ENCODE measurements around the gene PPM1B. TPM values are rescaled to one million over a fixed set of nuclear protein-coding genes. Genes with fewer than 3 reads are reported as not detected.

Gene PPM1B
- total and polyA plus RNA-seq, 2 of the 4 experiments (the other 2 are of a cell fraction), result 13.4 to 14.7 TPM

GRCh38 chr2:44197816-44198215 lies 29.1 kb downstream of the PPM1B start:
- no peak overlapping the region for H4K5ac ChIP-seq (ENCODE audit: low read depth, low read length)
- no peaks in the 10 kb centered on the region for H3K9me3 ChIP-seq (ENCODE audit: control insufficient read depth, insufficient read depth, low read length)
- in situ Hi-C loops (cut with MboI; ENCODE audit: low sequenced_read_pairs) (no loop called here), intact Hi-C loops (cut with micrococcal nuclease) (no loop called here), dilution Hi-C loops (cut with HindIII; ENCODE audit: low sequenced_read_pairs, unreplicated experiment) (no loop called here)
- no peak overlapping the region for H2BK15ac ChIP-seq (ENCODE audit: low read depth, low read length)
- H3K4ac ChIP-seq (ENCODE audit: low read depth, low read length), result no peak overlapping the region
- no peak overlapping the region for H2AFZ ChIP-seq (replicated peaks; ENCODE audit: low read length, poor library complexity)
- DNase-seq (no peak), ATAC-seq (ENCODE audit: low read depth) (no peak)
- no peak overlapping the region for H3K14ac ChIP-seq (replicated peaks; ENCODE audit: low read depth, low read length)
- no TSS peak for BruUV-seq (replicated peaks)
- CTCF ChIA-PET, result no interaction called here
- H3K79me1 ChIP-seq (ENCODE audit: low read depth in 1 of 2, low read length in 2 of 2), result peaks cover 28 to 58% of the 10 kb centered on the region in 2 experiments
- no peak overlapping the region for H3K18ac ChIP-seq (ENCODE audit: low read depth, low read length)
- WGBS, 2 experiments (ENCODE audit: extremely low coverage in 2 of 2, insufficient read length in 1 of 2), result 82% methylated on average over 2 of the region's 6 CpGs; no CpG with 5 or more reads in 1 of the 2 experiments
- H3K9me1 ChIP-seq (ENCODE audit: insufficient read depth, low read length), result no peaks in the 10 kb centered on the region
- no peak overlapping the region for H2AK5ac ChIP-seq (ENCODE audit: low read depth, low read length)
- H4K8ac ChIP-seq (ENCODE audit: low read depth in 2 of 2, low read length in 2 of 2), result no peak overlapping the region
- POLR2A ChIA-PET (ENCODE audit: unreplicated experiment), result no interaction called here
- H3K36me3 ChIP-seq (ENCODE audit: control insufficient read depth, insufficient read depth, low read length), result peaks cover 4% of the 10 kb centered on the region; the same call in 1 of the 2 replicates
- 0 out of 2 replicates have a peak, but pooled peaks cover 2% of the 10 kb centered on the region for H3K4me1 ChIP-seq (ENCODE audit: control insufficient read depth, insufficient read depth, low read length)
- no peak overlapping the region for H3K56ac ChIP-seq (ENCODE audit: extremely low read depth, insufficient read depth, low read length)
- no peak overlapping the region for H3K4me3 ChIP-seq (ENCODE audit: insufficient read depth, low read depth, low read length)
- H2BK20ac ChIP-seq (ENCODE audit: low read depth, low read length), result no peak overlapping the region
- H2BK120ac ChIP-seq (ENCODE audit: low read depth, low read length), result no peak overlapping the region
- H3K27ac ChIP-seq (ENCODE audit: insufficient read depth, low read length), result no peak overlapping the region
- H4K20me1 ChIP-seq (ENCODE audit: insufficient read depth, low read length), result peaks cover 5% of the 10 kb centered on the region; the same call in 1 of the 2 replicates
- H3K9ac ChIP-seq (ENCODE audit: low read depth, low read length), result no peak overlapping the region
- H3K4me2 ChIP-seq (ENCODE audit: low read depth, low read length), result no peak overlapping the region
- H4K91ac ChIP-seq (ENCODE audit: insufficient read depth, low read depth, low read length), result no peak overlapping the region
- TF ChIP-seq MXI1 (IDR thresholded peaks at IDR 0.05; ENCODE audit: borderline replicate concordance, low read depth, low read length) (no peak), ELK1 (IDR thresholded peaks at IDR 0.05; ENCODE audit: borderline replicate concordance, low read depth, low read length) (no peak), FOS (IDR thresholded peaks at IDR 0.05; ENCODE audit: low read depth, low read length) (no peak), RCOR1 (IDR thresholded peaks at IDR 0.05; ENCODE audit: insufficient replicate concordance, low read length) (no peak), MAZ (IDR thresholded peaks at IDR 0.05; ENCODE audit: borderline replicate concordance, low read depth, low read length) (no peak), CHD1 (IDR thresholded peaks at IDR 0.05; ENCODE audit: low read depth, low read length) (no peak), RAD21 (IDR thresholded peaks at IDR 0.05; ENCODE audit: low read length) (no peak), RFX5 (IDR thresholded peaks at IDR 0.05; ENCODE audit: low read depth, low read length) (no peak), NFE2L2 (IDR thresholded peaks at IDR 0.05; ENCODE audit: low read depth, low read length) (no peak), CTCF (conservative IDR thresholded peaks at IDR 0.05; ENCODE audit: low read depth, low read length) (no peak)
- no peak overlapping the region for H2AK9ac ChIP-seq (replicated peaks; ENCODE audit: low read depth, low read length, poor library complexity)
- no peaks in the 10 kb centered on the region for H3K27me3 ChIP-seq (ENCODE audit: control insufficient read depth, insufficient read depth, low read length)
- H3K23ac ChIP-seq (ENCODE audit: low read depth, low read length), result no peak overlapping the region
- no peak overlapping the region for H2BK5ac ChIP-seq (ENCODE audit: low read depth, low read length, poor library complexity, severe bottlenecking)

All from IMR-90 (cell line).